GM18520 (cell line): ENCODE results near the gene S100A5.

Experiments
- ATAC-seq: cut with Tn5 transposase; IDR thresholded peaks from one replicate; pipeline ENCODE4 v1.9.1; 2021; ENCODE audit not compliant: unreplicated experiment

The S100A5 gene

GRCh38 chr1:153548722-153549688 lies 8.3 kb upstream of the S100A5 start, which contains the start of gene S100A3:
TSS of gene S100A3 (minus strand) at chr1:153549258. CDS start at chr1:153548485, 773 bp downstream.
- ATAC-seq: no peak

GRCh38 chr1:153547560-153548551 lies 7.1 kb upstream of the S100A5 start:
- ATAC-seq: no peak

- ATAC-seq: no peak
Observed at GRCh38 chr1:153546796-153547559, 6.2 kb upstream of the S100A5 start.

GRCh38 chr1:153546371-153546770 lies 5.6 kb upstream of the S100A5 start:
- no peak for ATAC-seq

GRCh38 chr1:153545067-153546055 lies 4.6 kb upstream of the S100A5 start, which contains the start of gene S100A4:
TSS of gene S100A4 (minus strand) at chr1:153545806. CDS start at chr1:153544794, 1,012 bp downstream.
- no peak for ATAC-seq

GRCh38 chr1:153544453-153545066 lies 3.8 kb upstream of the S100A5 start:
- ATAC-seq: no peak

GRCh38 chr1:153543736-153544135 lies 3.0 kb upstream of the S100A5 start:
- ATAC-seq: no peak

- no peak for ATAC-seq
Observed at GRCh38 chr1:153542956-153543711, 2.4 kb upstream of the S100A5 start.

- no peak for ATAC-seq
Observed at GRCh38 chr1:153541641-153542590, 1.2 kb upstream of the S100A5 start.

GRCh38 chr1:153539395-153540093 lies 1.2 kb downstream of the S100A5 start:
- ATAC-seq: no peak

GRCh38 chr1:153538315-153538821 lies 2.4 kb downstream of the S100A5 start:
- ATAC-seq: no peak

- no peak for ATAC-seq
Observed at GRCh38 chr1:153537376-153537730, 3.4 kb downstream of the S100A5 start.

GRCh38 chr1:153536671-153537375 lies 3.9 kb downstream of the S100A5 start:
- ATAC-seq: no peak

GRCh38 chr1:153536012-153536670 lies 4.6 kb downstream of the S100A5 start:
- no peak for ATAC-seq
